ENCODE measurements around the gene THAP9. TPM values are rescaled to one million over a fixed set of nuclear protein-coding genes. Genes with fewer than 3 reads are reported as not detected.

THAP9 gene, protein sequence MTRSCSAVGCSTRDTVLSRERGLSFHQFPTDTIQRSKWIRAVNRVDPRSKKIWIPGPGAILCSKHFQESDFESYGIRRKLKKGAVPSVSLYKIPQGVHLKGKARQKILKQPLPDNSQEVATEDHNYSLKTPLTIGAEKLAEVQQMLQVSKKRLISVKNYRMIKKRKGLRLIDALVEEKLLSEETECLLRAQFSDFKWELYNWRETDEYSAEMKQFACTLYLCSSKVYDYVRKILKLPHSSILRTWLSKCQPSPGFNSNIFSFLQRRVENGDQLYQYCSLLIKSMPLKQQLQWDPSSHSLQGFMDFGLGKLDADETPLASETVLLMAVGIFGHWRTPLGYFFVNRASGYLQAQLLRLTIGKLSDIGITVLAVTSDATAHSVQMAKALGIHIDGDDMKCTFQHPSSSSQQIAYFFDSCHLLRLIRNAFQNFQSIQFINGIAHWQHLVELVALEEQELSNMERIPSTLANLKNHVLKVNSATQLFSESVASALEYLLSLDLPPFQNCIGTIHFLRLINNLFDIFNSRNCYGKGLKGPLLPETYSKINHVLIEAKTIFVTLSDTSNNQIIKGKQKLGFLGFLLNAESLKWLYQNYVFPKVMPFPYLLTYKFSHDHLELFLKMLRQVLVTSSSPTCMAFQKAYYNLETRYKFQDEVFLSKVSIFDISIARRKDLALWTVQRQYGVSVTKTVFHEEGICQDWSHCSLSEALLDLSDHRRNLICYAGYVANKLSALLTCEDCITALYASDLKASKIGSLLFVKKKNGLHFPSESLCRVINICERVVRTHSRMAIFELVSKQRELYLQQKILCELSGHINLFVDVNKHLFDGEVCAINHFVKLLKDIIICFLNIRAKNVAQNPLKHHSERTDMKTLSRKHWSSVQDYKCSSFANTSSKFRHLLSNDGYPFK
- 5.2 TPM for total RNA-seq (2013)
- polyA plus RNA-seq (1 to 10 TPM; 1.4 to 1.9 (median 1.4) TPM), polyA minus RNA-seq (2.4 and 5.3 TPM in 2 replicates), total RNA-seq (7.4 to 40.7 (median 23.9) reads per million in 11 experiments)

DNA sequence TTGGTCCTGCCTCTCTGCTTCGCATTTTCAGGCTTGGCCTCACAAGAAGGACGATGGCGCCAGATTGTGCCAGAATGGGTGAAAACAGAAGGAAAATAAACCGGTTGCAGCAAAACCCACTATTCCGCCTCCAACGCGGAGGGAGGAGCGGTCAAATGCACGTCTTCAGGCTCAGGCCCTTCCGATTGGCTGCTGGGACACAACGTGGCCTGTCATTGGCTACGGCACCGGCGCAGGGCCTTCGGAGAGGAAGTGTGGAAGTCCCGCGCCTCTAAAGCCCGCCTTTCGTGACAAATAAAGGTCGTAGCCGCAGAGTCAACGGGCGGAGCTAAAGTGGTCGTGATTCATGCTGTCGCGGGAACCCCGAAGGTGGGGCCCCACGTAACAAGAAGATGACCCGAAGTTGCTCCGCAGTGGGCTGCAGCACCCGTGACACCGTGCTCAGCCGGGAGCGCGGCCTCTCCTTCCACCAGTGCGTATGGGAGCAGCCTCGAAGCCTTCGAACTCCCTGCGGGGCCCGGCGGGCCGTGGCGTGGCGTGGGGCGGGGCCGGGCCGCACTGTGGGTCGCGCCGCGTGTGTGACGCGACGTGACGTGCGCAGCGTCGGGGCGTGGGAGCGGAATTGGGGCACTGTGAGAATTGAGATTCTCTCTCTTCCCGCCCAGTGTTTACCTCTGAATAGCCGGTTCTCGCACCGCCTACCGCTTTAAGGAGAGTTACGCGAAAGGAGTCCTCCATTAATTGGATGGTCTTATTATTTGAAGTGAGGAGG, at the start of gene THAP9:
Gene THAP9, plus strand, starts transcription at position 325 of the 772 bp plus-strand sequence. Its CDS starts 68 bp downstream, at position 393.
- Histone ChIP-seq H4K20me1 (ENCODE audit: insufficient read depth, low read length) (peaks cover 43% of the 10 kb centered on the region), H3K79me2 (ENCODE audit: insufficient read depth, low read length) (peaks cover 66% of the 10 kb centered on the region), H3K27ac (ENCODE audit: low read depth in 1 of 2, low read length in 2 of 2) (peak within 1 kb of the TSS; percentile 99 to 100), H2AFZ (ENCODE audit: insufficient read depth, low read depth, low read length, poor library complexity, severe bottlenecking) (peak within 1 kb of the TSS; percentile 65), H3K36me3 (replicated peaks in 1 of 2; ENCODE audit: control insufficient read depth in 1 of 2, insufficient read depth in 2 of 2, low read length in 2 of 2) (peaks cover 14 to 24% of the 10 kb centered on the region in 2 donors), H3K9me3 (replicated peaks in 1 of 2; ENCODE audit: control insufficient read depth in 1 of 2, insufficient read depth in 1 of 2, low read length in 2 of 2) (no peaks in the 10 kb centered on the region), H3K27me3 (ENCODE audit: control insufficient read depth in 2 of 2, insufficient read depth in 2 of 2, low read length in 2 of 2) (no peaks in the 10 kb centered on the region), H3K4me1 (ENCODE audit: control insufficient read depth in 1 of 2, insufficient read depth in 2 of 2, low read length in 2 of 2) (peaks cover 21 to 44% of the 10 kb centered on the region in 2 donors), H3K4me3 (replicated peaks in 1 of 3; ENCODE audit: low read depth in 2 of 3, low read length in 3 of 3) (peak within 1 kb of the TSS; percentile 62 to 99 (median 99)), H3K4me2 (replicated peaks; ENCODE audit: extremely low read depth, low read length, poor library complexity, severe bottlenecking) (peak within 1 kb of the TSS; percentile 96), H3K9ac (ENCODE audit: insufficient read depth, low read length, poor library complexity, severe bottlenecking) (peak within 1 kb of the TSS; percentile 90)
- peak; percentile 100 for DNase-seq
- Mint-ChIP-seq H3K27me3 (ENCODE audit: low read depth in 3 of 3) (no peaks in the 10 kb centered on the region), H3K36me3 (peaks cover 16 to 24% of the 10 kb centered on the region in 2 donors), H3K4me3 (no peak within 1 kb of the TSS), H3K9me3 (no peaks in the 10 kb centered on the region), H3K27ac (no peak within 1 kb of the TSS), H3K4me1 (peaks cover 28% of the 10 kb centered on the region)
- under 1% methylated on average over 63 of the region's 67 CpGs for WGBS (ENCODE audit: insufficient coverage)
- intact Hi-C loops (cut with micrococcal nuclease): loop anchor here (2.0 to 10.0 kb wide), 4 partner anchors 46 to 554 kb away; partner anchors contain the start of genes LIN54 (in 2 of the 2), ENOPH1 (in 1 of the 2), HELQ (in 1 of the 2) and HNRNPDL (in 1 of the 2)
- TF ChIP-seq, protein P1, sequence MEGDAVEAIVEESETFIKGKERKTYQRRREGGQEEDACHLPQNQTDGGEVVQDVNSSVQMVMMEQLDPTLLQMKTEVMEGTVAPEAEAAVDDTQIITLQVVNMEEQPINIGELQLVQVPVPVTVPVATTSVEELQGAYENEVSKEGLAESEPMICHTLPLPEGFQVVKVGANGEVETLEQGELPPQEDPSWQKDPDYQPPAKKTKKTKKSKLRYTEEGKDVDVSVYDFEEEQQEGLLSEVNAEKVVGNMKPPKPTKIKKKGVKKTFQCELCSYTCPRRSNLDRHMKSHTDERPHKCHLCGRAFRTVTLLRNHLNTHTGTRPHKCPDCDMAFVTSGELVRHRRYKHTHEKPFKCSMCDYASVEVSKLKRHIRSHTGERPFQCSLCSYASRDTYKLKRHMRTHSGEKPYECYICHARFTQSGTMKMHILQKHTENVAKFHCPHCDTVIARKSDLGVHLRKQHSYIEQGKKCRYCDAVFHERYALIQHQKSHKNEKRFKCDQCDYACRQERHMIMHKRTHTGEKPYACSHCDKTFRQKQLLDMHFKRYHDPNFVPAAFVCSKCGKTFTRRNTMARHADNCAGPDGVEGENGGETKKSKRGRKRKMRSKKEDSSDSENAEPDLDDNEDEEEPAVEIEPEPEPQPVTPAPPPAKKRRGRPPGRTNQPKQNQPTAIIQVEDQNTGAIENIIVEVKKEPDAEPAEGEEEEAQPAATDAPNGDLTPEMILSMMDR (IDR thresholded peaks at IDR 0.05): no peak
